Left ventricle myocardium inferior (tissue), 1 donor: ENCODE results near the gene MEIS2. TPM values are rescaled to one million over a fixed set of nuclear protein-coding genes. Genes with fewer than 3 reads are reported as not detected.

ENCODE experiments used
- DNase-seq: peaks from one replicate; pipeline ENCODE4 v3.0.0-alpha.2; 2020
- H3K27ac ChIP-seq: fragments of 200-600 bp; replicated peaks from 2 replicates; pipeline ENCODE4 v1.8.0; 2021
- H3K27me3 ChIP-seq: fragments of 200-600 bp; 2 replicates; pipeline ENCODE4 v1.8.0; 2021; ENCODE audit warnings: low read depth
- H3K36me3 ChIP-seq: fragments of 200-600 bp; 2 replicates; pipeline ENCODE4 v1.8.0; 2021
- H3K4me1 ChIP-seq: fragments of 200-600 bp; 2 replicates; pipeline ENCODE4 v1.8.0; 2021
- H3K4me3 ChIP-seq: fragments of 200-600 bp; 2 replicates; pipeline ENCODE4 v1.8.0; 2021; ENCODE audit warnings: mild to moderate bottlenecking, moderate library complexity
- H3K9me3 ChIP-seq: fragments of 200-600 bp; replicated peaks from 2 replicates; pipeline ENCODE4 v1.8.0; 2021
- CTCF ChIP-seq: fragments of 200-600 bp; IDR thresholded peaks from 2 replicates; pipeline ENCODE4 v1.8.0; 2021; ENCODE audit warnings: antibody characterized with exemption, mild to moderate bottlenecking, borderline replicate concordance
- intact Hi-C: fragments of 100-400 bp; cut with micrococcal nuclease; formaldehyde crosslinking; loops from one replicate; pipeline ENCODE4 v1.11.0; 2022
- total RNA-seq: library from RNA; stranded (reverse); fragmentation: NEBNext Ultra II Directional; extraction: Animal tissue kit (Norgen Biotek cat#: 25700); gene quantifications from one replicate; pipeline ENCODE4 v1.2.1, GENCODE V29; 2021
- donor health status: DM: no; HTN: yes; CAD: no; lungs with severe emphysema.

MEIS2 gene
- total RNA-seq, 1 donor from 2014 or later: 36.0 TPM

GRCh38 chr15:37038716-37039106 is 61.6 kb downstream of the MEIS2 start:
- Histone ChIP-seq H3K36me3 (peaks cover 19% of the 10 kb centered on the region), H3K9me3 (no peaks in the 10 kb centered on the region), H3K27me3 (no peaks in the 10 kb centered on the region), H3K4me1 (peaks cover 68% of the 10 kb centered on the region), H3K4me3 (no peak overlapping the region), H3K27ac (peak overlapping the region; percentile 24)
- no peak for TF ChIP-seq CTCF
- intact Hi-C loops: no loop called here
- no peak for DNase-seq

GRCh38 chr15:37037850-37038715 is 62.3 kb downstream of the MEIS2 start:
- intact Hi-C loops: no loop called here
- H3K9me3 ChIP-seq: no peaks in the 10 kb centered on the region
- H3K4me1 ChIP-seq: peaks cover 71% of the 10 kb centered on the region
- peak overlapping the region; percentile 24 for H3K27ac ChIP-seq
- peaks cover 18% of the 10 kb centered on the region for H3K36me3 ChIP-seq
- DNase-seq: no peak
- H3K27me3 ChIP-seq: no peaks in the 10 kb centered on the region
- TF ChIP-seq CTCF: no peak
- no peak overlapping the region for H3K4me3 ChIP-seq

DNA sequence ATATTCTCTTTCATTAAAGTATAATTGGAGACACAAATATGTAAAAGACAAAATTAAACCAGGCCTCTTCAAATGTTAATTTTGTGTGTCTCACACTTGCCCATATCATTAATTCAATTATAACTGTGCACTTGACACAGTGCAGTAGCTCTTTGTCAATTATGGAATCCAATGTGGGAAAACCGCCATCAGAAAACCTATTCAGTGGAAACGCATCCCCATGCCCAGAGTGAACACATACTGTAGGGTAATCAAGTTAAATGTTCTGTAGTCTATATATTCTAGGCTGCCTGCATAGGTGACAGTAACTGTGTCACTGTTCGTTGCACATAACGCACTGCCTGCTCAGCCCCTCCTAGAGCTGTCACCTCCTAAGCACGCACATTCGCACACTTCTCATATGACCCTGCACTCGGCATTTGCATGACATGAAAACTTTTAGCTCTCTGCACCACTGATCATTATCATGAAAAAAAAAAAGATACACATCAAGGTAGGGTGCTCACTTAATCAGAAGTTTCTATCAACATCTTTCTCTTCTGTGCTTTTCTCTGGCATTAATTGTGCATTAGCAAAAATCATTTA is 63.2 kb downstream of the MEIS2 start:
- Histone ChIP-seq H3K27ac (no peak overlapping the region), H3K36me3 (peaks cover 20% of the 10 kb centered on the region), H3K27me3 (no peaks in the 10 kb centered on the region), H3K9me3 (no peaks in the 10 kb centered on the region), H3K4me1 (peaks cover 76% of the 10 kb centered on the region), H3K4me3 (no peak overlapping the region)
- no peak for DNase-seq
- intact Hi-C loops: no loop called here
- no peak for TF ChIP-seq CTCF

DNA sequence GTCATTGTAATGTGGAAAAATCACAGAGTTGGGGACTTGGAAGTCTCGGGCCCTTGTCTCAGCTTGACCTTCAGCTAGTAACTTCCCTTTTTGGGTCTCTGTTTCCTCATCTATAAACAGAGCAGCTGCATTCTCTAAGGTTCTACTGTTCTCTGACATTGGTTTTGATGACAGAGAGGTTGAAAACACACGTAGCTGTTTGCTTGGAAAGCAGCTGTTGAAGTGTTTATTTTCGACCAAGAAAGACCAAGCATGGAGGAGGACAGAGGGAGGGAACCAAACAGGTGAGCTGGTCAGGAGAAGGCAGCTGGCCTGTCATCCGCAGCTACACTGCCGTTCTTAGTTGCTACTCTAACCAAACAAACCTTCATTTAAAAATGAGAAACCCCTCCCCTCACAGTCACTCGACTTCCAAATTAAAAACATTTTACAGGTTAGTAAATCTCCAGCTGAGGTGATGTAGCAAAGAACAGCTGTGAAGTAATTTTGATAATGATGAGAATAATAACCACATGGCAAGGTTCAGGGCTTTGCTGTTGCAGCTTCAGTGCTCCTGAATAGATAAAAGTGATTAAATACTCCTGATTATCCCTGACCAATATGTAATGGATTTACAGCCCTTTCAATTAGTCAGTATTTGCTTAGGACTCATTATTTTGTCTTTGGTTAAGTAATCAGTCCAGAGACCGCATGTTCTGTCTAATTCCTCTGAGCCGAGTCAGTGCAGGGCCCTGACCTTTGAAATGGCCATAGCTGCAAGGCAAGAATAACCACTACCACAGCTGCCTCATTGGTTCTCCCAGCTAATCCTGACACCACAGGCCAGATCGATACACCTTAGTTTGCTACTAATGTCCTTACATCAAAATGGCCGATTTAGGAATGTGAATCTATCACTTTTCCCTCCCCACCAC is 65.3 kb downstream of the MEIS2 start:
- Histone ChIP-seq H3K4me3 (no peak overlapping the region), H3K9me3 (no peaks in the 10 kb centered on the region), H3K27me3 (no peaks in the 10 kb centered on the region), H3K4me1 (peaks cover 70% of the 10 kb centered on the region), H3K36me3 (peaks cover 23% of the 10 kb centered on the region), H3K27ac (peak overlapping the region; percentile 36)
- DNase-seq: no peak
- intact Hi-C loops: no loop called here
- no peak for TF ChIP-seq CTCF

DNA sequence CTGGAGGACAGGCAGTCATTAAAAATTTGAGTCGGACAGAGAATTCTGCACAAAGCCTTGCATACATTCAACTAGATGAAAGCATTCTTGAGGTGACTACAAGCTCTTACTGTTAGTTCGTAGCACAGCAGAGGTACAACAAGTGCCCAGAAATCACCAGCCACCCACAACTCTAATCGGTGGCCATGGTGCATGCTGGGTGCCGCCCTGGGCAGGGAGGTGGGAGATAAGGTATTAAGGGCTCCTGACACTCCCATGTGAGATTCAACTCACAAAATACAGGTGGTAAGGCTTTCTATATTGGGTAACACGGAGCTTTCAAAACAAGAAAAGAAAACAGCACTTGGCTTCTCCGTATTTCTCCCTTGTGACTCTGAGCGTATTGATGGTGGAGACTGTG is 66.0 kb downstream of the MEIS2 start:
- DNase-seq: no peak
- peak overlapping the region; percentile 36 for H3K27ac ChIP-seq
- peaks cover 23% of the 10 kb centered on the region for H3K36me3 ChIP-seq
- intact Hi-C loops: no loop called here
- no peak for TF ChIP-seq CTCF
- H3K9me3 ChIP-seq: no peaks in the 10 kb centered on the region
- H3K4me1 ChIP-seq: peaks cover 73% of the 10 kb centered on the region
- H3K27me3 ChIP-seq: no peaks in the 10 kb centered on the region
- no peak overlapping the region for H3K4me3 ChIP-seq
